RPMI7951 (cell line): ENCODE measurements around the gene MRPS21. TPM values are rescaled to one million over a fixed set of nuclear protein-coding genes. Genes with fewer than 3 reads are reported as not detected.
"Not testable (repeated sequence)": the region's sequence is repeated elsewhere in the genome, so short reads cannot be mapped to it uniquely, and the experiment has no call there.

Source experiments
- DNase-seq: peaks from one replicate; pipeline ENCODE4 v3.0.0-alpha.2; 2012; ENCODE audit warnings: low read depth
- total RNA-seq: library from RNA; depleted of rRNA; stranded (reverse); fragments of >200 nt; shearing (Covaris generic); gene quantifications from 2 replicates; pipeline ENCODE4 v1.2.3, GENCODE V29; 2014

Gene MRPS21
- total RNA-seq, 1 experiment from 2014 or later: 62.8 TPM

DNA sequence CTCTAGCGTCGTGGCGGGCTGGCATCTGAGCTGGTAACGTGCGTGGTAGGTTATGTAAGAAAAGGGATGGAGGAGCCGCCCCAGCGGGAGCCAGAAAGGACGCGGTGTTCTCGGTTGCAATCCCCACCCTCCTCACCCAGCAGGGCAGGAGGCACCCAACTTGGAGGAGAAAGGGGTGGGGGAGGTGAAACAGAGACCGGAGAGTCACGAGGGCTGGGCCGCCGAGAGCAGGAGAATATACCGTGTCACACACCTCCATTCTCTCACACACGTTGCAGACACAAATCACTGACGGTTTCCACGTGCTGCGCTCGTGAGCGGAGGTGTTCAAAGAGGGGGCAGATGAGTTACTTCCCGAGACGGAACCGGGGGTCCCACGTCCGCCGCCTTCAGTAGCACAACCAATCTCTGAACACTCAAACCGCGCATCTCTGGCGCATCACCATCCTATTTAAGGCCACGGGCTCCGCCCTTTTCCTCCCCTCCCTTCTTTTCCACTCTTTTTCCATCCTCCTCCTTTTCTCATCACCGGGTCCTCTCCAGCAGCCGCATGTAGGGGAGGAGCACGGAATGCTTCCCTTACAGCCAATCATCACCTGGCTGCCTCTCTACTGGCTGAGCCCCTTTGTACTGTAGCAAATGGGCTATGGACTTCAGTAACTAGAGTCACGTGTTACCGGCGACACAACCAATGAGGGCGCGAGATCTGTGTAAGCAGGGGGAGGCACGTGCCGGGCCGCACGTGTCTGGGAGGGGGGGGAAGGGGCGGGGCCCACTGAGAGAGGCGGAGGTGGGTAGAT is 11.7 kb upstream of the MRPS21 start, which contains the start of gene CIART:
CIART (plus strand) TSS at position 797 of the 800 bp plus-strand sequence. CDS start 714 bp downstream, outside the sequence.
- peak; percentile 98 for DNase-seq

DNA sequence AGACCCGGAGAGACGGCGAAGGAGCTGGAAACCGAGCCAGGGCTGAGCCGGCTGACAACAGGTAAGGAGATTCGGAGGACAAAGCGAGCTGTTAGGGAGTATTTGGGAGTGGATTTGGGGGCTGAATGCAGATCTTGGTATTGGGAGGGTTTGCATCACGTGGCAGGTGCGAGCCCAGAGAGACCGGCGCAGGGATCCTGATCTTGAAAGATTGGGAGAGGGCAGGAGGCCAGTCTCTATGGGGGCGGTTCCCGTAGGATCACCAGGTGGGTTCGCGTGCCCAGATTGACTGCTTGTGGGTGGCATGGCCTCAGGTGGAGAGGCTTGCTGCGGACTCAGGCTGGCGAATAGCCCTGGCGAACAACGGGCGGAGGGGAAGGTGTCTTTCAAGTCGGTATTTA is 11.1 kb upstream of the MRPS21 start:
- no peak for DNase-seq

DNA sequence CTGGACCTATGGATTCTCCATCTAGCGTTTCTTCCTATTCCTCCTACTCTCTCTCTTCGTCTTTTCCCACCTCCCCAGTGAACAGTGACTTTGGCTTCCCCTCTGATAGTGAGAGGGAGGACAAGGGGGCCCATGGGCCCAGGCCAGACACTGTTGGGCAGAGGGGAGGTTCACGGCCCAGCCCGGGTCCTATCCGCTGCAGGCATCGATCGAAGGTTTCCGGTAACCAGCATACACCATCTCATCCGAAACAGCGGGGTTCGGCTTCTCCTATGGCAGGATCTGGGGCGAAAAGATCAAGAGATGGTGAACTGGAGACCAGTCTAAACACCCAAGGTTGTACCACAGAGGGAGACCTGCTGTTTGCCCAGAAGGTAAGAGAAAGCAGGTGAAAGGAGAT is 10.4 kb upstream of the MRPS21 start:
- DNase-seq: no peak

DNA sequence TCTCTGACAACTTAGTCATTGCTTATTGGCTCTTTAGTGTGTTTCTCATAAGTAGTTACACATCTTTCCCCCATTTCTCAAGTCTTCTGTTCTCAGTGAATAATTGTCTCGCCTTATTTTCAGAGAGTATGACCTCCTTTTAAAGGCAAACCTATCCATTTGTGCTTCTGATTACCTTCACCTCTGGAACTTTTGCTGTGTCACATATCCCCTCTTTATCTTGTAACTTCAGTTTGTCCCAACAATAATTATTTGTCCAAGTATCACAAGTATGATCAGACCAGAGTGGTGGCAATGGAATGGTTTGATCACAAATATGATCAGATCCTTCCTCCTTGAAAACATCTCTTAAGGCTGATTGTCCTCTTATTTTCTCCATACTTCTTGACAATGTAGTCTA is 5.3 kb upstream of the MRPS21 start:
- no peak for DNase-seq

DNA sequence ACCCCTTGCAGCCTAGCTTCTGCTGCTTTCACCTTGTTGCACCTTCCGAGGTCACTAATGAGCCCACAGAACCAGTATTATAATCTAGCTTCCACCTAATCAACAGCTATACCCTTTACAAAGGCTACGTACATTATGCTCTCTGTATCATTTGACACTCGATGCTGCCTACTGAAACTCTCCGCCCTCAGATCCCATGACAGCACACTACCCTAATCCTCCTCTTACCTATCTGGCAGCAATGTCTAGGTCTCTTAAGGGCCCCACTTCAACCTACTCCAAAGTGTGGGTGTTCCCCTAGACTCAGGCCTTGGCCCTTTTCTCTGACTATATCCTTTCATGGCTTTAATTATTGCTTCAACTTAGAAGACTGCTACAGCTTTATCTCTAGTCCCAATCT is 4.8 kb upstream of the MRPS21 start:
- no peak for DNase-seq

DNA sequence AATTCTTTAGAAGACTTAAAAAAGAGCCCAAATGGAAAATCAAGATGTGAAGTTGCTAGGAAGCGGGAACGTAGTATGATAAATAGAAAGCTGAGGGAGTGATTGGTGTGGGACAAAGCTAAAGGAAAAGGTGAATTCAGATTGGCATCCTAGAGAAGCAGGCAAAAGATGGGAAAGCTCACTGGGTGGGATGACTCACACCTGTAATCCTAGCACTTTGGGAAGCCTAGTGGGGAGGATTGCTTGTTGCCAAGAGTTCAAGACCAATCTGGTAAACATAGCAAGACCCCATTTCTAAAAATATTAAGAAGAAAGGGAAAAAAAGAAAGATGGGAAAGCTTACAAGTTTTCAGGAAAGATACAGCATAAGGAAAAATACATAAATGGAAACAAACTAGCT is 1.8 kb downstream of the MRPS21 start:
- no peak for DNase-seq

DNA sequence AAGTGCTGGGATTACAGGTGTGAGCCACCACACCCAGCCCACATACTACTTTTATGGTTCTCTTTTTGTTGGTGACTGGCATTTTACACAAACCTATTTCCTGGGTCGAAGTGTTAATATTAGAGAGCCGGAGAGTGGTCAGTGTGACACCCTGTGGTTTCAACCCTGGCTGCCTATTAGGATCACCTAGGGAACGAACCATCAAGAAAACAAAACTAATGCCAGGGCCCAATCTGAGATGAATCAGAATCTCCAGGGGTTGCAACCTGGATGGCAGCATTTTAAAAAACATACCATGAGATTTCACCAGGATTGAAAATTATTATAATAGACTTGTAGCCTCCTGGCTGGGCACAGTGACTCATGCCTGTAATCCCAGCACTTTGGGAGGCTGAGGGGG is 6.1 kb downstream of the MRPS21 start:
- DNase-seq: no peak

DNA sequence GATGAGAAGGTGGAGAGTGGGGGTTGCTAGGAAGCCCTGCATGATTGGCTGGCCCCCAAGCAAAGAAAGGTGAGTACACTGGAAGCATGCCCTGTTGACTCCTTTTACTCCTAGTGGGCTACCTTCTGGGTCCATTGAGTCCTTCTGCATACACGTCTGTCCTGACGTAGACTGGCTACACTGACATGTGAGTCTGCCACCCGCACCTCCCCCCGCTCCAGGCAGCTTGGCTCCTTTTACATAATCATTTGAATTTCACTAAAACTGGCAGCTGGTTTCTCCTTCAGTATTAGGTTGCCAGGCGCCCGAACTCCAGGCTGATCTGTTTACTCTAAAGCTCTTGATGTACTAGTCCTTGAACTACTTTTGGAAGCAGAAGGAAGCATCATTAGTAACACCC is 8.7 kb downstream of the MRPS21 start:
- DNase-seq: no peak

DNA sequence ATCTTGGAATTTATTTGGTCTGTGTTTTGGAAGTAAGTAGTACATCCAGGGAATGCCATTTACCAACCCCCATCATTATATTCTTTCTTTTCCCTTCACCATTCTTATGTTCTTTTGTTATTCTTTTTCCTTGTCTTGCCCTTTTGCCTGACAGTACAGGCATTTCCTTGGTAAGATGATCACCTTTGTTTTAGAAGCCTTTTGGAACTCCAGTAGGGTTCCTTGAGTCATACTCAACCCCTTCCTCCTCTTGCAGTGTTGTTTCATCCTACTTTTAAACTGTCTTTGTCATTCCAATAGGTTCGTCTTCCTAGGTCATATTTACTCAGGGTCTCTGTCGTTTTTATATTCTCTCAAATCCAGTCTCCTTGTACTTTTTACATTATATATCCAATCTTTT is 9.2 kb downstream of the MRPS21 start:
- no peak for DNase-seq

DNA sequence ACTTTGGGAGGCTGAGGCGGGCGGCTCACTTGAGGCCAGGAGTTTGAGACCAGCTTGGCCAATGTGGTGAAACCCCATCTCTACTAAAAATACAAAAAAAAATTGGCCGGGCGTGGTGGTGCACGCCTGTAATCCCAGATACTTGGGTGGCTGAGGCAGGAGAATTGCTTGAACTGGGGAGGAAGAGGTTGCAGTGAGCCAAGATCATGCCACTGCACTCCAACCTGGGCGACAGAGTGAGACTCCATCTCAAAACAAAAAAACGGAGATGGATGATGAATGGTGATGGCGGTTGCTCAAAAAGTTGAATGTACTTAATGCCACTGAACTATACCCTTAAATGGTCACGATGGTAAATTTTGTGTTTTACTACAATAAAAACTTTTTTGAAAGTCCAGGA is 14.9 kb downstream of the MRPS21 start:
- not testable (repeated sequence) for DNase-seq

DNA sequence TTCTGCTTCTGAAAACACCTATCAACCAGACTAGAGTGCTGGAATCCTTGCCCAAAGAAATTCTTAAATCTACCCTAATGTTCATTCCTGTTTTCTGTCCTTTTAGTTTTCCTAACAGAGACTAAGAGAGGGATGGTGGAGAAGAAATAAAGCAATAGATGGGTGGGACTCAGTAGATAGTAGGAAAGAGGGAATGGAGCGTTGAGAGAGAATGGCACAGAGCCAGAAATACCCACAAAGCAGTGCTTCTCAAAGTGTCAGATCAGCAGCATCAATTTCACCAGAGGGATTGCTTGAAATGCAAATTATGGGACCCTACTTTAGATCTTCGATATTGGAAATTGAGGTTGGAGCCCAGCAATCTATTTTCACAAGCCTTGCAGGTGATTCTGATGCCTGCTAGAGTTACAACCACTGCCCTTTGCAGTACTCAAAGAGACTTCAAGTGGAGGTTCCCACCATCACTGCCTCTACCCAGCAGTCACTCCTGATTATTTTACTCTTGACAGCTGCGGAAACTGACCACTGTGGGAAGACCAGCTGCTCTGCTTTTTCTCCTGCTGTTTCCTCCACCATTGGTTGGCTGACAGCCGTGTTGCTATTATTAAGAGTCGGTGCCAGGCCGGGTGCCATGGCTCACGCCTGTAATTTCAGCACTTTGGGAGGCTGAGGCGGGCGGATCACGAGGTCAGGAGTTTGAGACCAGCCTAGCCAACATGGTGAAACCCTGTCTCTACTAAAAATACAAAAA is 16.3 kb downstream of the MRPS21 start:
- DNase-seq: no peak

DNA sequence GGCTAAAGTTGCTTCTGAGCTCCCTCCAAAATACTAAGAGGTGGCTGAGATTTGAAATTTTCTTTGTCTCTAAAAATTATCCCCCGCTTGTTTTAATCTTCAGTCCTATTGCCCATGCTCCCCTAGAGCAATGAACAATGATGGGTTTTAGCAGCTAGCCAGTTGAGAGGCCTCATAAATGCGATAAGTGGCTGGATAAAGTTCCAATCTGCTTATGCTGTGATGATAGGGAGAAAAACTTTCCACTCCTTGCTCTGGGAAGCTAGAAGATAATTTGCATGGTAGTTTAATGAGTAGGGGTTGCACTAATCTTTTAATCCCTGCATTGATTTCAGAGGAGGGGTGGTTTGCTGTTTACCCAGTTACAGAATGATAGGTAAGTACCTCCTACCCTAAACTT is 18.1 kb downstream of the MRPS21 start:
- DNase-seq: no peak

DNA sequence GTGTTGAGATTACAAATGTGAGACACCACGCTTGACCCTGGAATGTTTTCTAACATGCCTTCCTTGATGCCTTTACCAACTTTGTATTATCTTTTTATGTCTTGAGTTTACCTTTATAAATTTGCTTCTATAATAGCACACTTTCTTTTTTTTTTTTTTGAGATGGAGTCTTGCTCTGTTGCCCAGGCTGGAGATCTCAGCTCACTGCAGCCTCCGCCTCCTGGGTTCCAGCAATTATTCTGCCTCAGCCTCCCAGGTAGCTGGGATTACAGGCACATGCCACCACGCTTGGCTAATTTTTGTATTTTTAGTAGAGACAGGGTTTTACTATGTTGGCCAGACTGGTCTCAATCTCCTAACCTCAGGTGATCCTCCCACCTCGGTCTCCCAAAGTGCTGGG is 21.0 kb downstream of the MRPS21 start:
- DNase-seq: not testable (repeated sequence)

DNA sequence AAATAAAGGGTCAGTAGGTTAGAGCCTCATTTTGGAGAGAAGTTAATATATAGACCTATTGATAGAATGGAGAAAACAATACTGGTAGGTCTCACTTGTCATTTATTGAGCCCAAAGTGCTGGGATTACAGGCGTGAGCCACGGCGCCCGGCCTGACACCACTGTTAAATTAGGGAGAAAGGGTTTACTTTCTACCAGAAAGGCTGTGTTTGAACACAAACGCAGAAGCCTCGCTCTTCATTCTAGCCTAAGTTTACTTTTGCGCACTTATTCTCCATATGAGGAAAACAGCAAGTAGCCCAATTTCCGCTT is 27.0 kb downstream of the MRPS21 start:
- peak; percentile 2 for DNase-seq

DNA sequence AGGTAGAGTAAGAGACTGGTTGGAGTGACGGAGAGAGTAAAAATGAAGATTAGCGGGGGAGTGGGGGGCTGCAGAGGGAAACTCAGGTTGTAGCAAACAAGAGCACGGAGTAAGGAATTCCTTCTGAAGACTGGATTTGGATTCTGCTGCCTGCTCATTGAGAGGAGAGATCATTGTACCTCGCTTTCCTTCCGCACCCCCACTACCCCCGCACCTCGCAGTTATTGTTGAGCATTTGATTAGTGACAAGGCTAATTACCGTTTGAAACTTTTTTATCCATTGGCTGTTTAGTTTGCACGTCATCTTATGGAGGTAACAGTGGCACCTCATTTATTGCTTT is 28.1 kb downstream of the MRPS21 start:
- DNase-seq: no peak

DNA sequence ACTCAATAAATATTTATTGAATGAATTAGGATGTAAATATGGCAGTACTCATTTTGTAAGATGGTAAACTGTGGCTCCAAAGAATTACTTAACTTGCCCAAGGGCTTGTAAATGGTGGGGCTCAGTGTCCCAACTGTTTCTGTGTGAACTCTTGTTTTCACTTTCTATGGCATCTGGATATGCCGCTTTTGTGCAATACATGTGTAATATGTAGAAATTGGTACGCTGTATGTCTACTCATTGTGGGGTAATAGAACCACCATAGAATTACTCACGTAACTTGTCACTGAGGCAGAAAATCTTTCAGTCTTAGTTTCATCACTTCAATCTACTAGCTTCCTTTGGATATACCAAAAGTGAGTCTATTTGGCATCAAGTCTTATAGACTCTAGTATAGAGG is 28.6 kb downstream of the MRPS21 start:
- peak; percentile 8 for DNase-seq

DNA sequence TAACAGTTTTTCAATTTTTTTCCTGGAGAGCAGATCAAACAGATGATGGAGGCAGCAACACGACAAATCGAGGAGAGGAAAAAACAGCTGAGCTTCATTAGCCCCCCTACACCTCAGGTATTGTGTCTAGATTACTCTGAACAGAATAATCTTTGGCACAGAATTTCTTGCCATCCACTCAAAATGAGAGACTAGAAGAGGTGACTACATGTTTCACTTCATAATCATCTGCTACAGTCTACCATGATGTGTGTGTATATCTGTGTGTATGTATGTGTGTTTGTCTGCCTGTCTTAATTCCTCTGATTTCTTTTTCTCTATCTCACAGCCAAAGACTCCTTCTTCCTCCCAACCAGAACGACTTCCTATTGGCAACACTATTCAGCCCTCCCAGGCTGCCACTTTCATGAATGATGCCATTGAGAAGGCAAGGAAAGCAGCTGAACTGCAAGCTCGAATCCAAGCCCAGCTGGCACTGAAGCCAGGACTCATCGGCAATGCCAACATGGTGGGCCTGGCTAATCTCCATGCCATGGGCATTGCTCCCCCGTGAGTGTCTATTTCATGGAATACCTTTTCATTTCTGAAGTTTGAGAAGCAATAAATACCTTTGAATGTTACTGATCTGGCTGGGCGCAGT is 39.1 kb downstream of the MRPS21 start:
- DNase-seq: no peak

DNA sequence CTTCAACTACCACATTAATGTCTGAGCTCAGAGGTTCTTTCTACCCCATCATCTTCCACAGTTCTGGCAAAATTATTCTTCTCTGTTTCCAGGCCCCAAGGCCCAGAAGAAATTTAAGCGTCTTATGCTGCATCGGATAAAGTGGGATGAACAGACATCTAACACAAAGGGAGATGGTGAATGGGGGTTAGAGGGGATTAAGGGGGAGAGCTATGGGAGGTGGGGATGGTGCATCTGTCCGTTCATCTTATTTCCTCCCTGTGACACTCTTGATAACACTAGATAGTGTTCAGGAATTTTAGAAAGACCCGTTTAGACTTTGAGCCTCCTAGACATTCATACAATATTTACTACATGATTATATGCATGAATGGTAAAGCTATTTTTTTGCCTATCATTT is 52.7 kb downstream of the MRPS21 start:
- no peak for DNase-seq

DNA sequence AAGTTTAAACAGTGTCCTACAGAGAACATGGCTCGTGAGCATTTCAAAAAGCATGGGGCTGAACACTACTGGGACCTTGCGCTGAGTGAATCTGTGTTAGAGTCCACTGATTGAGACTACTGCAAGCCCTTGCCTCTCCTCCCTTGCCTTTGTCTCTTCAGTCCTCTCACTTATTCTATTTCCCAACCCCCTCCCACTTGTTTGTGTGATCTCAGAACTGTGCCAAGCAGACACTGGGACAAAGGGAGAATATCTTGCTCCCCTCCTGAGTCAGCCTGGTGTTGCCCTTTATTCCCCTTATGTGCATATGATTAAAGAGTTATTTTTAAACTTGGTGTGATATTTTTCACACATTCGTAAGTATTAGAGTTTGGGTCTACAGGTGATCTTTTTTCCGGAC is 59.2 kb downstream of the MRPS21 start:
- DNase-seq: no peak
